NAMALWA (cell line): ENCODE data around the gene UGT1A6.
A peak's percentile ranks its signal among the peaks of the same experiment; 100 is the strongest.
"Not testable (repeated sequence)": the region's sequence is repeated elsewhere in the genome, so short reads cannot be mapped to it uniquely, and the experiment has no call there.

ENCODE experiments used
- DNase-seq: peaks from one replicate; pipeline ENCODE4 v3.0.0-alpha.2; 2015; ENCODE audit warnings: low spot score

UGT1A6 gene

GRCh38 chr2:233686928-233687327 lies 5.8 kb upstream of the UGT1A6 start:
- DNase-seq: no peak

- DNase-seq: no peak
Observed at GRCh38 chr2:233688341-233688740, 4.3 kb upstream of the UGT1A6 start.

GRCh38 chr2:233689031-233689430 lies 3.7 kb upstream of the UGT1A6 start:
- DNase-seq: no peak

GRCh38 chr2:233689501-233689900 lies 3.2 kb upstream of the UGT1A6 start:
- DNase-seq: no peak

- no peak for DNase-seq
Observed at GRCh38 chr2:233690444-233690843, 2.2 kb upstream of the UGT1A6 start.

GRCh38 chr2:233691443-233692433 lies 952 bp upstream of the UGT1A6 start:
- no peak for DNase-seq

- no peak for DNase-seq
Observed at GRCh38 chr2:233693963-233694362, 1.3 kb downstream of the UGT1A6 start.

GRCh38 chr2:233698740-233699139 lies 6.0 kb downstream of the UGT1A6 start:
- no peak for DNase-seq

GRCh38 chr2:233699424-233700027 lies 6.8 kb downstream of the UGT1A6 start:
- DNase-seq: no peak

GRCh38 chr2:233700028-233700635 lies 7.4 kb downstream of the UGT1A6 start:
- DNase-seq: no peak

GRCh38 chr2:233700842-233701241 lies 8.2 kb downstream of the UGT1A6 start:
- not testable (repeated sequence) for DNase-seq

GRCh38 chr2:233702238-233702637 lies 9.5 kb downstream of the UGT1A6 start:
- DNase-seq: no peak

GRCh38 chr2:233705911-233706506 lies 13.3 kb downstream of the UGT1A6 start:
- DNase-seq: no peak

GRCh38 chr2:233706720-233707119 lies 14.0 kb downstream of the UGT1A6 start:
- no peak for DNase-seq

GRCh38 chr2:233707940-233708644 lies 15.4 kb downstream of the UGT1A6 start:
- DNase-seq: no peak

- peak; percentile 25 for DNase-seq
Observed at GRCh38 chr2:233708942-233709341, 16.3 kb downstream of the UGT1A6 start.

- DNase-seq: peak; percentile 60
Observed at GRCh38 chr2:233711312-233712008, 18.8 kb downstream of the UGT1A6 start.

GRCh38 chr2:233712611-233713261 lies 20.0 kb downstream of the UGT1A6 start, which contains the start of gene UGT1A5:
UGT1A5 (plus strand) TSS chr2:233712907; CDS start chr2:233712992, 85 bp downstream.
- DNase-seq: no peak

- DNase-seq: no peak
Observed at GRCh38 chr2:233713262-233713615, 20.5 kb downstream of the UGT1A6 start.

GRCh38 chr2:233714121-233714520 lies 21.4 kb downstream of the UGT1A6 start:
- DNase-seq: no peak

GRCh38 chr2:233718552-233718951 lies 25.9 kb downstream of the UGT1A6 start, which contains the start of gene UGT1A4:
UGT1A4 (plus strand) TSS chr2:233718736; CDS start chr2:233718821, 85 bp downstream.
- DNase-seq: no peak
